Gastrocnemius medialis (tissue), 4 donors: ENCODE results near the gene MCRIP2. TPM values are rescaled to one million over a fixed set of nuclear protein-coding genes. Genes with fewer than 3 reads are reported as not detected.
A peak's percentile ranks its signal among the peaks of the same experiment; 100 is the strongest.

Experiments used
- ATAC-seq, 2 donors: fragments of 150-250 bp; one replicate each; pipeline ENCODE4 v1.9.1; 2016
- DNase-seq, 2 donors: peaks; one replicate each; pipeline ENCODE4 v3.0.0-alpha.2; 2019
- H3K27ac ChIP-seq, 4 donors: fragments of 200-600 bp; sonication (generic); 1 replicate in 1 of 4; 2 replicates in 3 of 4; pipeline ENCODE4 v1.5.1; 2016 to 2018; ENCODE audit warnings: mild to moderate bottlenecking in 2 of 4, moderate library complexity in 1 of 4
- H3K27me3 ChIP-seq, 3 donors: fragments of 200-600 bp; sonication (generic) in 2 of 3; 1 replicate in 1 of 3; 2 replicates in 2 of 3; pipeline versions ENCODE4 v1.5.1 to v1.6.0; 2016 to 2019; ENCODE audit warnings: mild to moderate bottlenecking in 1 of 3, moderate library complexity in 1 of 3
- H3K36me3 ChIP-seq, 2 donors: fragments of 200-600 bp; sonication (generic) in 1 of 2; one replicate each; pipeline ENCODE4 v1.5.1; 2017 to 2018
- H3K4me1 ChIP-seq, 2 donors: fragments of 200-600 bp; sonication (generic) in 1 of 2; one replicate each; pipeline ENCODE4 v1.5.1; 2016 to 2017; ENCODE audit warnings: mild to moderate bottlenecking in 2 of 2
- H3K4me3 ChIP-seq, 4 donors: fragments of 200-600 bp; sonication (generic) in 3 of 4; 1 replicate in 1 of 4; 2 replicates in 3 of 4; pipeline ENCODE4 v1.5.1; 2016 to 2019; ENCODE audit warnings: mild to moderate bottlenecking in 2 of 4
- H3K9me3 ChIP-seq, 3 donors: fragments of 200-600 bp; sonication (generic) in 2 of 3; 1 replicate in 1 of 3; 2 replicates in 2 of 3; pipeline ENCODE4 v1.5.1; 2016 to 2019
- POLR2A ChIP-seq, 2 donors: fragments of 450-650 bp; IDR thresholded peaks; one replicate each; pipeline ENCODE4 v1.6.1; 2017; ENCODE audit warnings: antibody characterized with exemption in 2 of 2, mild to moderate bottlenecking in 2 of 2, moderate library complexity in 2 of 2
- in situ Hi-C, 4 donors: fragments of 200-750 bp; cut with MboI; loops; one replicate each; pipeline versions ENCODE4 v1.15.0 to v1.8.0; 2017; ENCODE audit warnings: low sequenced_read_pairs in 4 of 4
- intact Hi-C: fragments of 100-400 bp; cut with DNase I; formaldehyde crosslinking; loops from one replicate; pipeline ENCODE4 v1.15.1; 2023; ENCODE audit warnings: low total_unique reads
- total RNA-seq, 4 donors: library from RNA; depleted of rRNA; stranded (reverse); fragments of >200 nt; gene quantifications; one replicate each; pipeline versions ENCODE4 v1.1.0 to v1.2.3, GENCODE V29; 2016
- TF ChIP-seq, protein P1 (sequence below), 5 experiments: fragments of 450-650 bp in 3 of 5; fragments of 200-600 bp in 2 of 5; sonication (generic) in 2 of 5; IDR thresholded peaks in 4 of 5; conservative IDR thresholded peaks in 1 of 5; 1 replicate in 4 of 5; 2 replicates in 1 of 5; pipeline ENCODE4 v1.5.1; 2016 to 2019; ENCODE audit warnings: antibody characterized with exemption in 5 of 5, mild to moderate bottlenecking in 3 of 5, moderate library complexity in 3 of 5

The MCRIP2 gene
- total RNA-seq, 4 donors from 2014 or later: 59.6 to 155 (median 114) TPM

DNA sequence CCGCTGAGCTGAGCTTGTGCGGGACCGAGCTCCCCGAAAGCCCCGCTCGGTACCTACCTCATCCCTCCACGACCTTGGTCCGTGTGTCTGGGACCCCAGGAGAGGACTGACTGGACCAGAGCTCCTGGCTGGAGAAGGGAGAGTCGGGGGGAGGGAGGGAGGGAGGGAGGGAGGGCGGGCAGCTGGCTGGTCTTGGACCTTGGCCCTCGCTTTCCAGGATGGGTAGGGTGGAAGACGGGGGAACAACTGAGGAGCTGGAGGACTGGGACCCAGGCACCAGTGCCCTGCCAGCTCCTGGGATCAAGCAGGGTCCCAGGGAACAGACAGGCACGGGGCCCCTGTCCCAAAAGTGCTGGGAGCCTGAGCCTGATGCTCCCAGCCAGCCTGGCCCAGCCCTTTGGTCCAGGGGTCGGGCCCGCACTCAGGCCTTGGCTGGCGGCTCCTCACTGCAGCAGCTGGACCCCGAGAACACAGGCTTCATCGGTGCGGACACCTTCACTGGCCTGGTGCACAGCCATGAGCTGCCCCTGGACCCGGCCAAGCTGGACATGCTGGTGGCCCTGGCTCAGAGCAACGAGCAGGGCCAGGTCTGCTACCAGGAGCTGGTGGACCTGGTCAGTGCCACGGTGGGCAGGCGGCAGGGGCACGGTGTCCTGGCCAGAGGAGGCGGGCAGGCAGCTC lies 34.4 kb downstream of the MCRIP2 start:
- H3K27ac ChIP-seq: no peak overlapping the region

DNA sequence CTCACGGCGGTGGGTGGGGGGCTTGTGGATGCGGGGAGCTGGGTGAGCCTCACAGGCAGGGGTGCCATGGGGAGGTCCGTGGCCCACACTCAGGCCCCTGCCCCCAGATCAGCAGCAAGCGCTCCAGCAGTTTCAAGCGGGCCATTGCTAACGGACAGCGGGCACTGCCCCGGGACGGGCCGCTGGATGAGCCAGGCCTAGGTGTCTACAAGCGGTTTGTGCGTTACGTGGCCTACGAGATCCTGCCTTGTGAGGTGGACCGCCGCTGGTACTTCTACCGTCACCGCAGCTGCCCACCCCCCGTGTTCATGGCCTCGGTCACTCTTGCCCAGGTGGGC lies 34.9 kb downstream of the MCRIP2 start:
- in situ Hi-C loops: no loop called here
- ATAC-seq (no peak), DNase-seq (no peak)
- intact Hi-C loops: no loop called here
- Histone ChIP-seq H3K9me3 (no peaks in the 10 kb centered on the region), H3K36me3 (peaks cover 0 to 24% of the 10 kb centered on the region in 2 donors), H3K4me3 (no peak overlapping the region), H3K27me3 (no peaks in the 10 kb centered on the region), H3K27ac (no peak overlapping the region), H3K4me1 (peaks cover 8 to 16% of the 10 kb centered on the region in 2 donors)
- TF ChIP-seq, protein P1, sequence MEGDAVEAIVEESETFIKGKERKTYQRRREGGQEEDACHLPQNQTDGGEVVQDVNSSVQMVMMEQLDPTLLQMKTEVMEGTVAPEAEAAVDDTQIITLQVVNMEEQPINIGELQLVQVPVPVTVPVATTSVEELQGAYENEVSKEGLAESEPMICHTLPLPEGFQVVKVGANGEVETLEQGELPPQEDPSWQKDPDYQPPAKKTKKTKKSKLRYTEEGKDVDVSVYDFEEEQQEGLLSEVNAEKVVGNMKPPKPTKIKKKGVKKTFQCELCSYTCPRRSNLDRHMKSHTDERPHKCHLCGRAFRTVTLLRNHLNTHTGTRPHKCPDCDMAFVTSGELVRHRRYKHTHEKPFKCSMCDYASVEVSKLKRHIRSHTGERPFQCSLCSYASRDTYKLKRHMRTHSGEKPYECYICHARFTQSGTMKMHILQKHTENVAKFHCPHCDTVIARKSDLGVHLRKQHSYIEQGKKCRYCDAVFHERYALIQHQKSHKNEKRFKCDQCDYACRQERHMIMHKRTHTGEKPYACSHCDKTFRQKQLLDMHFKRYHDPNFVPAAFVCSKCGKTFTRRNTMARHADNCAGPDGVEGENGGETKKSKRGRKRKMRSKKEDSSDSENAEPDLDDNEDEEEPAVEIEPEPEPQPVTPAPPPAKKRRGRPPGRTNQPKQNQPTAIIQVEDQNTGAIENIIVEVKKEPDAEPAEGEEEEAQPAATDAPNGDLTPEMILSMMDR (IDR thresholded peaks at IDR 0.05 in 4 of 5, conservative IDR thresholded peaks at IDR 0.05 in 1 of 5): no peak
- TF ChIP-seq POLR2A (IDR thresholded peaks at IDR 0.05): no peak

More for the DNA sequence above, 34.4 kb downstream of the MCRIP2 start:
- no peaks in the 10 kb centered on the region for H3K27me3 ChIP-seq
- TF ChIP-seq, protein P1 (IDR thresholded peaks at IDR 0.05 in 4 of 5, conservative IDR thresholded peaks at IDR 0.05 in 1 of 5): no peak
- no peak for TF ChIP-seq POLR2A (IDR thresholded peaks at IDR 0.05)
- intact Hi-C loops (no loop called here), in situ Hi-C loops (no loop called here)
- DNase-seq (no peak), ATAC-seq (no peak)
- H3K9me3 ChIP-seq: no peaks in the 10 kb centered on the region
- H3K4me1 ChIP-seq: peaks cover 3 to 11% of the 10 kb centered on the region in 2 donors
- peak overlapping the region in 2 of 4 donors; percentile 21 to 24 for H3K4me3 ChIP-seq
- H3K36me3 ChIP-seq: peaks cover 0 to 27% of the 10 kb centered on the region in 2 donors

DNA sequence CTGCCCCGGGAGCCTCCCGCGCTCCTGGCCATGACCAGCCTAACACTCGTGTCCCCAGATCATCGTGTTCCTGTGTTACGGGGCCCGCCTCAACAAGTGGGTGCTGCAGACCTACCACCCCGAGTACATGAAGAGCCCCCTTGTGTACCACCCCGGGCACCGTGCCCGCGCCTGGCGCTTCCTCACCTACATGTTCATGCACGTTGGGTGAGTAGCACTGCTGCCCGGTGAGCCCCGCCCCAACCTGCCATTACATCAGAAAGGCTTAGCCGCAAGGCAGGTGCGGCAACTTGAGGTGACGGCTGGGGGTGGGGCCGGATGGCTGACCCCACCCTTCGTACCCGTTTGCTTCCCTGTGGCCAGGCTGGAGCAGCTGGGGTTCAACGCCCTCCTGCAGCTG lies 35.3 kb downstream of the MCRIP2 start:
- Histone ChIP-seq H3K36me3 (peaks cover 0 to 26% of the 10 kb centered on the region in 2 donors), H3K27me3 (no peaks in the 10 kb centered on the region), H3K4me1 (peaks cover 12 to 20% of the 10 kb centered on the region in 2 donors), H3K9me3 (no peaks in the 10 kb centered on the region), H3K4me3 (no peak overlapping the region), H3K27ac (no peak overlapping the region)
- intact Hi-C loops: no loop called here
- ATAC-seq (no peak), DNase-seq (no peak)
- in situ Hi-C loops: no loop called here
- no peak for TF ChIP-seq POLR2A (IDR thresholded peaks at IDR 0.05)
- TF ChIP-seq, protein P1 (IDR thresholded peaks at IDR 0.05 in 4 of 5, conservative IDR thresholded peaks at IDR 0.05 in 1 of 5): no peak

DNA sequence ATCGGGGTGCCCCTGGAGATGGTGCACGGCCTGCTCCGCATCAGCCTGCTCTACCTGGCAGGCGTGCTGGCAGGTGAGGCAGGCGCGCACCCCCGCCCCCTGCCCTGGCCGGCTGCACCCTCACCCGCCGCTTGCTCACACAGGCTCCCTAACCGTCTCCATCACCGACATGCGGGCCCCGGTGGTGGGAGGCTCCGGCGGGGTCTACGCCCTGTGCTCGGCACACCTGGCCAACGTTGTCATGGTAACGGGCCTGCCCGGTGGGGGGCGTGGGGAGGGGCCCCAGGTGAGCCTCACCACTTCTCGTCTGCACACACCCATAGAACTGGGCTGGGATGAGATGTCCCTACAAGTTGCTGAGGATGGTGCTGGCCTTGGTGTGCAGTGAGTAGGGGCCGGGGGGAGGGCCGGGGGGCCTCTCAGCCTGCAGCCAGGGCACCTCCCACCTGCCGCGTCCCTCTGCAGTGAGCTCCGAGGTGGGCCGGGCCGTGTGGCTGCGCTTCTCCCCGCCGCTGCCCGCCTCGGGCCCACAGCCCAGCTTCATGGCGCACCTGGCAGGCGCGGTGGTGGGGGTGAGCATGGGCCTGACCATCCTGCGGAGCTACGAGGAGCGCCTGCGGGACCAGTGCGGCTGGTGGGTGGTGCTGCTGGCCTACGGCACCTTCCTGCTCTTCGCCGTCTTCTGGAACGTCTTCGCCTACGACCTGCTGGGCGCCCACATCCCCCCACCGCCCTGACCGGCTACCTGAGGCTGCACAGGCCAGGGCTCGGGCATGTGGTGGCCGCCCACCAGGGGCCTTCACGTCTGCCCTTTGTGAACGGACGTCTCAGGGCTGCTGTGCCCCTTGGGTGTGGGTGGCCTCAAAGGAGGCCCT lies 35.9 kb downstream of the MCRIP2 start:
- Histone ChIP-seq H3K9me3 (no peaks in the 10 kb centered on the region), H3K27me3 (no peaks in the 10 kb centered on the region), H3K4me1 (peaks cover 15 to 27% of the 10 kb centered on the region in 2 donors), H3K27ac (no peak overlapping the region), H3K4me3 (no peak overlapping the region), H3K36me3 (peaks cover 0 to 26% of the 10 kb centered on the region in 2 donors)
- DNase-seq (peak in 1 of 2 donors; percentile 16), ATAC-seq (no peak)
- in situ Hi-C loops (no loop called here), intact Hi-C loops (no loop called here)
- TF ChIP-seq POLR2A (IDR thresholded peaks at IDR 0.05): no peak
- TF ChIP-seq, protein P1 (IDR thresholded peaks at IDR 0.05 in 4 of 5, conservative IDR thresholded peaks at IDR 0.05 in 1 of 5): no peak
